Endothelial cell of umbilical vein (primary cell): ENCODE measurements around the gene GLP2R.
"Not testable (repeated sequence)": the region's sequence is repeated elsewhere in the genome, so short reads cannot be mapped to it uniquely, and the experiment has no call there.

Source experiments
- CTCF ChIP-seq, 2 donors: IDR thresholded peaks; 1 replicate in 1 of 2; 2 replicates in 1 of 2; pipeline ENCODE4 v1.5.1; 2011; ENCODE audit warnings: low read length in 2 of 2, mild to moderate bottlenecking in 2 of 2, moderate library complexity in 2 of 2, control low read depth in 1 of 2, inconsistent platforms in 1 of 2, low read depth in 1 of 2; ENCODE audit not compliant: insufficient read depth in 1 of 2; ENCODE audit errors: extremely low read depth in 1 of 2
- EZH2 ChIP-seq: IDR thresholded peaks from 2 replicates; pipeline ENCODE4 v1.6.1; 2012; ENCODE audit warnings: borderline replicate concordance, low read depth, mild to moderate bottlenecking, moderate library complexity, low read length, inconsistent platforms; ENCODE audit not compliant: severe bottlenecking
- MAX ChIP-seq: IDR thresholded peaks from 2 replicates; pipeline ENCODE4 v1.6.1; 2011; ENCODE audit not compliant: insufficient read depth, insufficient read length
- POLR2A ChIP-seq: IDR thresholded peaks from 2 replicates; pipeline ENCODE4 v1.6.1; 2012; ENCODE audit warnings: low read depth, mild to moderate bottlenecking, control low read depth, low read length

- not testable (repeated sequence) for TF ChIP-seq CTCF (IDR thresholded peaks at IDR 0.05; ENCODE audit: extremely low read depth in 1 of 2, insufficient read depth in 1 of 2, low read depth in 1 of 2, low read length in 2 of 2); EZH2; MAX; POLR2A
Observed at GRCh38 chr17:9783465-9783864, 42.3 kb upstream of the GLP2R start.
